GM19035 (cell line): ENCODE measurements around the gene AGPAT1.
A peak's percentile ranks its signal among the peaks of the same experiment; 100 is the strongest.
"Not testable (repeated sequence)": the region's sequence is repeated elsewhere in the genome, so short reads cannot be mapped to it uniquely, and the experiment has no call there.

ENCODE experiments used
- ATAC-seq: cut with Tn5 transposase; IDR thresholded peaks from one replicate; pipeline ENCODE4 v1.9.1; 2021; ENCODE audit not compliant: unreplicated experiment

The AGPAT1 gene

GRCh38 chr6:32200711-32201475, 25.0 kb upstream of the AGPAT1 start:
- no peak for ATAC-seq

GRCh38 chr6:32198866-32199265, 23.0 kb upstream of the AGPAT1 start:
- ATAC-seq, result no peak

DNA sequence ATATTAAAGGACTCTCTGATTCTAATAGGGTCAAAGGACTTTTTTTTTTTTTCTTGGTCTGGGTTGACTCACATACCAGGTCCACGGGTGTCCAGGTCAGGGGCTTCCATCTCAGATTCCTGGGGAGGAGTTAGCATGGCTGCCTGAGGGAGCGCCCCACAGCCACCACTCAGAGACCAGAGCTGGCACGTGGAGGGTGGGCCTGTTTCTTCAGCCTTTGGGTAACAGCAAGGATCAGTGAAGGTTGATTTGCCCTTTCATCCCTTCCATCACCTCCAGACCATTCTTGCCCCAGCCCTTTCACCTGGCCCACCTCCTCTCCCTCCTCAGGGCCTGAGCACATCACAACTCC, 22.4 kb upstream of the AGPAT1 start:
- ATAC-seq, result no peak

- no peak for ATAC-seq
Observed at GRCh38 chr6:32196682-32197616, 21.1 kb upstream of the AGPAT1 start.

DNA sequence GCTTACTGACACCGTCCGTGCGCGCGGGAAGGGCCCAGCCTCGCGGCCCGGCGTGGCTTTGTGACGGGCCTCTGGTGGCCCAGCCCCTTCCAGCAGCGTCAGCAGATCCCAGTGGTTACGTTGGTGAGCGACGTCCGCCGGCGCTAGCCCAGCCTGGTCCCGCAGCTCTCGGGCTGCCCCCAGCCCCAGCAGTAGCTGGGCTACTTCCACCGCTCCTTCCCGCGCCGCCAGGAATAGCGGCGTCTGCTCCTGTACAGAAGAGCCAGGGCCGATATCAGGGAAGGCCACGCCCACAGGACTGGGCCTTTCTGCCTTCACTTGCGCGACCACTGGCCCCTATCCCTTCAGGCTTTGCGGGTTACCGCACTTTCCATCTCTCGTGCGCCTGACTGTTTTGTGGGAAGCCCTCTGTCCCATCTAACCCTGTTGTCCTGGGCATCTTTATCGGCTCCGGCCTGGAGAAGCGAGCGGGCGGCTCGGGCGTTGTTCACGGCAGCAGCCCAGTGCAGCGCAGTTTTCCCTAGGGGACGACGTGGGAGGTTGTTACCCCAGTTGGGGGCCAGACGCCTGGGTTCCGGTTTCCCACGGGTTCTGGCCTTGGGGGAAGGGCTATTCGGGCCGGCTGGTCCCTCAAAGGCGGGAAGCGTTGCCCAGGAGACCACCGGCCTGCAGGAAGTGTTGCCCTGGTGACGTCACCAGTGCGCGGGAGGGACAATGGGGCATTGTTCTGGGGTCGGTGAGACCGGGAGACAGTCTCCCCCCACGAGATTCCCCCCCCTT, 20.2 kb upstream of the AGPAT1 start:
- peak; percentile 75 for ATAC-seq

GRCh38 chr6:32195652-32195901, 19.7 kb upstream of the AGPAT1 start:
- peak; percentile 79 for ATAC-seq

DNA sequence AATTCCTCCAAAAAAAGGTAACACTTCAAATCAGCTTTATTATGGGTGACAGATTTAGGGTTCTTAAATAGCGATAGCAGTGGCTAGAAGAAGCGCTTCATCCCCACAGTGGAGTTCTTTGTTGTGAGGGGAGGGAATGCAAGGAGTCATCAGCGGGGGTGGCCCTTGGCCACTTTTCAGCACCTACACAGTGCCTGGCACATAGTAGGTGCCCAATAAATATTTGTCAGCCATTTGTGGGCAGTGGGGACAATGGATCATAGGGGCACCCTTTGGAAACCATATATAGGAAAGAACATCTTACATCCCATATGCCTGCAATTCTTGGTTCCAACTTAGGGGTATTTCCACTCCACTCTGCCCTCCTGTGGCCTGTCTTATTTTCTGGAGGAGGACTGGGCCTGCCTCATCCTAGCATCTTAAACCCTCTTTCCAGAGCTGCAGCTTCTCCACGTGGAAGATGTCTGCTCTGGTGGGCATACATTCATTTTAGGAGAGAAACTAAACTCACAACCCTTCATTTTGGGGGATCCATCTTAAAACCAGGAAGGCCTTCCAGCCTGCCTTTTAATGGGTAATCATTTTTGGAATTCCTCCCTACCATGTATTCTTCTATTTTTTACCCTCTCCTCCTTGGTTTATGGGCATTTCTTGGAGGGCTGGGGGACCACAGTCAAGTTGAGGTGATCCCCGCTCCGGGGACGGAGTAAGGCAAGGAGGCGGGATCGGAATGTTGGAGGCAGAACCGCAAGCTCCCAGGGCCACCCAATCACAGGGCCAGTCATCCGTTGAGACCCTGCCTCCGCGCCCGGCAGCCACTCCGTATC, 19.2 kb upstream of the AGPAT1 start:
- ATAC-seq, result no peak

DNA sequence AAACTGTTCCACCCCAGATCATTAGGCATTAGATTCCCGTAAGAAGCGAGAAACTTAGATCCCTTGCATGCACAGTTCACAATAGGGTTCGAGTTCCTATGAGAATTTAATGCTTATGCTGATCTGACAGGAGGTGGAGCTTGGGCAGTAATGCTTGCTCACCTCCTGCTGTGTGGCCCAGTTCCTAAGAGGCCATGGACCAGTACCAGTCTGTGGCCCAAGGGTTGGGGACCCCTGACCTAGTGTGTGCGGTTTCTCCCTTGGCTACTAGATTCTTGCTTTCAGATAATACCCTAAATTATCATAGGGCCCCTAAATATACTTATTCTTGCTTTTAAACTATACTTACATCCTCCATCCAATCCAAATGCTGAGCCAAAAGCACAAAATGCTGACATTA, 18.5 kb upstream of the AGPAT1 start:
- ATAC-seq, result no peak

- not testable (repeated sequence) for ATAC-seq
Observed at GRCh38 chr6:32193096-32193495, 17.2 kb upstream of the AGPAT1 start.

DNA sequence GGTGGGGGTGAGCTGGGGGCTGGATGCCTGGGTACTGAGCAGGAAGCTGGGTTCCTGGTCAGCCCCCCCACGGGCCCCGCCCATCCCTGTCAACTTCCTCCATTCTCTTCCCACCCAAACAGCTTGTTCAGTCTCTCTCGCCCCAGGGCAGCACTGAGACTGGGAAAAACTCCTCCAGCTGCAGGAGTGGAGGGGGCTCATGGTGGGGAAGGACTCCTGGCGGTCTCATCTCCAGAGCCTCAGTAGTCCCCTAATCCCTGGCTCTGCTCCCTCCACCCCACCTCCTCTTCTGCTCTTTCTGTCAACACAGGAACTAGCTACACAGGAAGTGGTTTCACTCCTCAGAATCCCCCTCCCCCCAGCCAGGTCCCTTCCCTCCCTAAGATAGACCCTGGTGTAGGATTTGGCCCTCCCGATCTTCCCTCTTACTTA, 16.7 kb upstream of the AGPAT1 start, which contains the start of gene GPSM3:
Gene GPSM3 (minus strand): TSS at position 36 of the 432 bp plus-strand sequence. CDS start 130 bp downstream, outside the sequence.
- no peak for ATAC-seq

DNA sequence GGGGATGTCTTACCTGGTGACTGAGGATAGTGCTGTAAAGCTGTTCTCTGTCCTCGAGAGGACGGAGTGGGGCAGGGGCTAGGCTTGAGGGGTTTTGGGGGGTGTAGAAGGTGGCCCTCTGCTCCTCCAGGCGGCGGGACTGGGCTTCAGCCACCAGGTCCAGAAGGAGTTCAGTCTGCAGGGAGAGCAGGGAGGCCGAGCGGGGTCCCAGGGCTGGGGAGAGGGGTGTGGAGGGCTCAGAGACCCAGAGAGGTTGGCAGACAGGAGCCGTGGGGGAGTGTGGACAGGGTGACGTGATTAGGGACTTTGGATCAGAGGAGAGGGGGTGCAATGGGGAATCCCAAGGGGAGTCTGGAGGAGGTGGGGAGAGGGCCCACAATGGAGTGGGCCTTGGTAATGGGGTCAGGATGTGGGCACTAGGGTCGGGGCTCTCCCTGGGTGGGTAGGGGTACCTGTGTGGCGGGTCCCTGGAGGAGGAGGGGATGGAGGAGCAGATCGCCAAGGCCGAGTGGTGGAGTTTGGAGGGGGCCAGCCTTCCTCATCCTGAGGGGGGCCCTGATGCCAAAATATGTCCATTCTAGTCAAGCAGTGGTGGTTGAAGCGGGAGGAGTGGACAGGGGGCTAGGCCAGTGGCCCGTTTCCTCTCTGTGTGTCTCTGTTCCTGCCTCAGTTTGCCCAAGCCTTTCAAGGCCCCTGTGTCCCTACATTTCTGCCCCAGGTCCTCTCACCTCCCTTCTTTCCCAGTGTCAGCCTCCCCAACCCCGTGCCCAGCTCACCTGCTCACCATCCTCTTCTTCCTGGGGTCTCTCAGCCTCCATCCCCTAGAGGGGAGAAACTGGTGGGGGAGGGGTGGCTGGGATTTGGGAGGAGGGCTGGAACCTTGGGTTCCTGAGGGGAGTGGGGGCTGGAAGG, 16.1 kb upstream of the AGPAT1 start:
- no peak for ATAC-seq

DNA sequence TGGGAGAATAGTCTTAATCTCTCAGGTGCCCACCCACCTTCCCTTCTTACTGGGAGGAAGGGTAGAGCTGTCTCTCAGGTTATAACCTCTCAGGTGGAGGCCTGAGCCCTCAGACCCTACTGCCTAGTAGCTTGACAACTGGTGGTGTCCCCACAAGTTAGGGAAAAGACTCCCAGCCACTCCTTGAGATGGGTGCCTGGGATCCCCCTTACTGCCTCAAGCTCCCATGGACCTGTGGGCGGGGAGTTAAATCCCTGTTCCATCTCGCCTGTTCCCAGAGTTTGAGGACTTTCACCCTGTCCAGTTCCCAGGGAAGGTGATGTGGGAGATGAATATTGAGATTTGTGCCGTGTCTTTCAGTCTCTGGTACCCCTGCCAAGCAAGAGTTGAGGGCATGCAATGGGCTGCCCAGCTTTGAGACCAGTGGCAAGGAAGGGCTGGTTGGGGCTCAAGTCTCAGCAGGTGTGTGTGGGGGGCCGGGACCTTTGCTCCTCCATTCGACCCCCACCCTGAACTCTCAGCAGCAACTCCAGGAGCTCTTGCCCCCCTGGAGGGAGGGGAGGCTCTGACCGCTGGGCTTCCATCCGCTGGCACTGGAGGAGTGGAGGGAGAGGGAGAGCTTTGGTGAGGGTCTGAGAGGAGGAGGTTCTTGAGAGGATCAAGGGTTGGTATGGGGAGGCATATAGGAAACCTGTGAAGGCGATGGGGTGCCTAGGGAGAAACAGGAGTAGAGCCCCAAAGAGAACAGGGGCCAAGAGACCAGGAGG, 15.2 kb upstream of the AGPAT1 start:
- no peak for ATAC-seq

DNA sequence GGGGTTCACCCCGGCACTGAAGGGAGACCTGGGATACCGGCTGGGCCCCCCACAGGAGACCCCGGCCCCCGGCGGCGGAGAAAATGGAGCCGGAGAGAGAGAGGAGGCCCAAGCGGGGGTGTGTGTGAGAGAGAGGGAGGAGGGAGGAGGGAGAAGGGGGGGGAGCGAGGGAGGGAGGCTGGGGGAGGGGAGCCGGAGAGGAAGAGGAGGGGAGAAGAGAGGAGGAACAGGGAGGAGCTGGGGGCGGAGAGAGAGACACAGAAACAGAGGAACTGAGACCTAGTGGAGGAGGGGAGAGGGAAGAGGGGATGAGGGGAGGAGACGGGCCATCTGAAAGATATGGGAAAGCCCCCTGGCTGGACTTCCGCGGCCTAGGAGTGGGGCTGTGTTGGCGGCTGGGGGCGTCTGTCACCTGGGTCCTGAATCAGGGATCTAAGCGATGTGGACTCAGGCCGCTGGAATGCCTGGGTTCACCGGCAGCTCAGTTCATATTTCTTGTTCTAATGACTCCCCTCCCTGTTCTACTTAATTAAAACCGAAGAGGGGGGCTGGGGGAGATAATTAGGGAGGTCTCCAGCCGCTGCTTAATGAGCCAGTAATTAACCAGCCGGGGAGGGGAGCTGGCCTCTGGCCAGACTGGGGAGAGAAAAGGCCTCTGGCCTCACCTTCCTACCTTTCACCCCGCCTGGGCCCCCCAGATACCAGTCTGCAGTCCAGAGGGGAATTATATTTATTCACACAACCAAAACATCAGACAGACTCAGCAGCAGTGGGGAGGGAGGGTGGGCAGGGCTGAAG, 14.4 kb upstream of the AGPAT1 start, which contains the start of gene PBX2:
Gene PBX2 (minus strand): TSS at position 149 of the 798 bp plus-strand sequence. CDS start 287 bp downstream, outside the sequence.
- ATAC-seq, result peak; percentile 59

GRCh38 chr6:32189742-32190053, 13.8 kb upstream of the AGPAT1 start:
- no peak for ATAC-seq

DNA sequence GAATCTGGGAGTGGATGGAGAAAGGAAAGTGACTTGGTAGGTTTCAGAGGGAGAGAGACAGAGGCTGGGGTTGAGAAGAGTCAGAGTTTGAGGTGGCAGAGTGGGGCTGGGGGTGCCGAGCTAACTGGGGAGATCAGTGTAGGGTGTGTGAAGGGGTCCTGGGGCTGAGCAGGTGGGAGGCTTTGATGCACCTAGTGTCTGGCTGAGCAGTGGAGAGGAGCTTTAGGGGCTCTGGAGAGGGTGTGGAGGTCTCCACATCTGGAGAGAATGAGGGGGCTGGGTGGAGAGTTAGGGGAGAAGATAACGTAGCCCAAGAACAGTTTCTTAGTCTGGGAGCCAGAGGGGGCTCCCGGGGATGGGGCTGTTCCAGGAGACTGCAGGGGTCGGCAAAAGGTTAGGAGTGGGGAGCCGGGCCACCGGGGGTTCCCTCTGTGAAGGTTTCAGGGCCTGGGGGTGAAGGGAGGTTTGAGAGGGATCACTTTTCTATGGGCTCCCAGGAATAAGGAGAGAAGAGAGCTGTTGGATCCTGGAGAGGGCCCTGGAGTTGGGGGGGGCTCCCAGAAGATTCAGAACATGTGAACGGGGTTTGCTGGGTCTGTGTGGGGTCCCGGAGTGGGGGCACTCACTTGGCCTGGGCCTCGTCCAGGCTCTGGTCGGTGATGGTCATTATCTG, 13.3 kb upstream of the AGPAT1 start:
- ATAC-seq, result no peak

GRCh38 chr6:32188381-32189068, 12.6 kb upstream of the AGPAT1 start:
- ATAC-seq, result no peak
